GM12874 (cell line): Measurements from ENCODE around the gene RPL38.

Experiments
- CTCF ChIP-seq: IDR thresholded peaks from 2 replicates; pipeline ENCODE4 v1.5.1; 2011; ENCODE audit warnings: low read depth, mild to moderate bottlenecking, control low read depth, low read length, moderate library complexity; ENCODE audit not compliant: insufficient read depth

The RPL38 gene

GRCh38 chr17:74201948-74202347, 1.5 kb upstream of the RPL38 start:
- TF ChIP-seq CTCF: no peak

- TF ChIP-seq CTCF: no peak
Measured at GRCh38 chr17:74202938-74203337, 540 bp upstream of the RPL38 start.

DNA sequence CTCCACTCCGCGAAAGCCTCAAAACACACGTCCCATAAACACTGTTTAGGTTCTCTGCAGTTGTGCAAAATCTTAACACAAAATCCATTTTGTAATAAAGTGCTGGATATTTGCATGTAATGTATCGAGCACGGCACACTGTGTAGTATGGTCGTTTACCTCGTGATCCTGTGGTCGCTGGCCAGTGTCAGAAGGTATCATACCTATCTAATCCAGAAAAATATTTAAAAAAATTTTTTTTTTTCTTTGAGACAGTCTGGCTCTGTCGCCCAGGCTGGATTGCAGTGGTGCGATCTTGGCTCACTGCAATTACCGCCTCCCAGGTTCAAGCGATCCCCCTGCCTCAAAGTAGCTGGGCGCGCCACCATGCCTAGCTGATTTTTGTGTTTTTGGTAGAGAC, 996 bp downstream of the RPL38 start:
- TF ChIP-seq CTCF: no peak

DNA sequence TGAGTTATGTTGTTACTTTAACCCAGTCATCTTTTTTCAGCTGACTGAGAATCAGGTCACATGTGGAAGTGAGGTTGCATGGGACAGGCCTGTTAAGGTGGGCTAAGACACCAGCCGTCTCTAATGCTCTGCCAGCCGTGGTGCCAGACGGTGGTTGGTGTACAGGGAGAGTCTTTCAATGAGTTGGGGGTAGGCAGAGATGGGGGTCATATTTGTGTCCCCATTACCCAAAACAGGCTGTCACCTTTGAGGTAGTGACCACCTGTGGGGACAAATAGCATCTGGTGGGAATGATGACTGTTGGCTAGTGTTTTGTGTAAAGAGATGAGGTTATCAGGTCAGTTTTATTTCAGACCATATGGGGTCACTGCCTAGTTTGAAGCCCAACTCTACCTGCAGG, 1.8 kb downstream of the RPL38 start:
- TF ChIP-seq CTCF: no peak

DNA sequence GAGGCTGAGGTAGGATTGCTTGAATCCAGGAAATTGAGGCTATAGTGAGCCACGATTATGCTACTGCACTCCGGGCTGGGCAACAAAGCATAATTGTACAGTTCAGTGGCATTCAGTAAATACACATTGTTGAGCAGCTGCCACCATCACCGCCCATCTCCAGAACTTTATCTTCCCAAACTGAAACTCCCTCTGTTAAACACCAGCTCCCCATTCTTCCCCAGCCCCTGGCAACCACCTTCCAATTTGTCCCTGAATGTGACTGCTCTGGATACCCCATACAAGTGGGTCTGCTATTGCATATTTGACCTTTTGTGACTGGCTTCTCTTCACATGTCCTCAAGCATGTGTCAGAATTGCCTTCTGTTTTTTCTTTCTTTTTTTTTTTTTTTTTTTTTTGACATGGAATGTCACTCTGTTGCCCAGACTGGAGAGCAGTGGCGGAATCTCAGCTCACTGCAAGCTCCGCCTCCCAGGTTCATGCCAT, 2.9 kb downstream of the RPL38 start:
- no peak for TF ChIP-seq CTCF

DNA sequence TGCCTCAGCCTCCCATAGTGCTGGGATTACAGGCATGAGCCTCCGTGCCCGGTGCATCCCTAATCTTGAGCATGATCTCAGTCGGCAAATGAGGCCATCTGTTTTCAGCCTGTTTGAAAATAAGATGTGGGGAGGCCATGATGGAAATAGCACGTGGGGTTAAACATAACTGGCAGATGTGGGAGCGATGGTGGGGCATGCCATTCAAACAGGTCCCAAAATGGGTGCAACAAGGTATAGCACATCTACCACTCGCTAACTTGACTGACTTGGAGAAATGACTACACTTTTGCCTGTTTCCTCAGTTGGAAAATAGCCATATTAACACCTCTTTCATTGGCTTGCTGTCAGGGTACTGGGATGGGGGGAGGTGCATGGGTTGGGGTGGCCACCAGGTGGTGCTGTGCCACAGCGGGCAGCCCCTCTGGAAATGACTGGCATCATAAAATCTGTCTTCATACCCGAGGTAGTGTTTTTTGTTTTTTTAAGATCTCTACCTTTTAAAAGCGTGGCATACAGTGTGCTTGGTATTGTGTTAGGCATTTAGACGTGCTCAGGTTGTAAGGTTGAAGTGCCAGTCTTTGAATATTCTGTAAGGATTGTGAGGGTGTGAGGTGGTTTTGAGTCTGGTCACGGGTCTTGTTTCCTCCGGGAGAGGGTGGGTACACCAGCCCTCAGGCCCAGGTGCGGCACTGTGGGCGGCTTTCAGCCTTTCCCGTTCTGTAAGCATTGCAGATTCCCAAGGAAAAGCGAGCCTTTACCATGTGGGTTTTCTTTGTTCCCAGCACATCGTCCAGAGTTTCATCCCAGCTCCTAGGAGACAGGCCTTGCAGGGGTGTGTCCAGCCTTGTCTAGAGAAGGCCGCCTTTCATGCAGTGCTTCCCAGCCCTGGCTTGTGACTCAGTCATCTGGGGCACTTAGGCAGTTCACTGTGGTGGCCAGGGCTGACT, 7.0 kb downstream of the RPL38 start:
- peak; percentile 95 for TF ChIP-seq CTCF

GRCh38 chr17:74211141-74211911, 7.8 kb downstream of the RPL38 start:
- TF ChIP-seq CTCF: no peak
